GM12873 (cell line): ENCODE results near the gene PWWP2A.
A peak's percentile ranks its signal among the peaks of the same experiment; 100 is the strongest.

Experiments used
- CTCF ChIP-seq: IDR thresholded peaks from 2 replicates; pipeline ENCODE4 v1.5.1; 2012; ENCODE audit warnings: low read depth, mild to moderate bottlenecking, moderate library complexity, low read length, control low read depth; ENCODE audit not compliant: insufficient read depth; ENCODE audit errors: missing control alignments

PWWP2A gene

GRCh38 chr5:160119142-160119904 is at the start of gene PWWP2A:
Gene PWWP2A, minus strand, starts transcription at chr5:160119450. Its CDS starts 62 bp downstream, at chr5:160119388.
- TF ChIP-seq CTCF, result peak; percentile 2

GRCh38 chr5:160167624-160168165 is 48.4 kb upstream of the PWWP2A start:
- no peak for TF ChIP-seq CTCF

GRCh38 chr5:160166973-160167623 is 47.8 kb upstream of the PWWP2A start:
- TF ChIP-seq CTCF, result no peak

GRCh38 chr5:160166069-160166972 is 47.1 kb upstream of the PWWP2A start:
- TF ChIP-seq CTCF, result no peak

GRCh38 chr5:160165137-160166068 is 46.2 kb upstream of the PWWP2A start:
- no peak for TF ChIP-seq CTCF

GRCh38 chr5:160162910-160163309 is 43.7 kb upstream of the PWWP2A start:
- TF ChIP-seq CTCF, result no peak
